GM23338 (cell line): ENCODE measurements around the gene RNF32. TPM values are rescaled to one million over a fixed set of nuclear protein-coding genes. Genes with fewer than 3 reads are reported as not detected.
A peak's percentile ranks its signal among the peaks of the same experiment; 100 is the strongest.

ENCODE experiments used
- ATAC-seq: fragments of 200-7000 bp; cut with Tn5 transposase; 3 replicates; pipeline ENCODE4 v1.9.1; 2020
- DNase-seq: peaks from one replicate; pipeline ENCODE4 v3.0.0-alpha.2; 2015; ENCODE audit warnings: low spot score
- H2AFZ ChIP-seq: fragments of 200-600 bp; sonication (generic); 2 replicates; pipeline ENCODE4 v1.8.0; 2016; ENCODE audit warnings: antibody characterized with exemption, mild to moderate bottlenecking, moderate library complexity
- H3F3A ChIP-seq: fragments of 200-600 bp; sonication (generic); replicated peaks from 2 replicates; pipeline ENCODE4 v1.8.0; 2017; ENCODE audit warnings: antibody characterized with exemption, mixed run types, low read depth
- H3K27ac ChIP-seq: fragments of 200-600 bp; sonication (generic); 2 replicates; pipeline ENCODE4 v1.6.1; 2016; ENCODE audit warnings: low read depth
- H3K27me3 ChIP-seq: fragments of 200-600 bp; sonication (generic); 2 replicates; pipeline ENCODE4 v1.8.0; 2016; ENCODE audit warnings: mild to moderate bottlenecking, mixed run types, moderate library complexity; ENCODE audit not compliant: insufficient read depth
- H3K36me3 ChIP-seq: fragments of 200-600 bp; sonication (generic); 2 replicates; pipeline ENCODE4 v1.8.0; 2016; ENCODE audit warnings: mild to moderate bottlenecking; ENCODE audit not compliant: insufficient read depth
- H3K4me1 ChIP-seq: fragments of 200-600 bp; sonication (generic); 2 replicates; pipeline ENCODE4 v1.8.0; 2016; ENCODE audit warnings: mild to moderate bottlenecking, moderate library complexity; ENCODE audit not compliant: insufficient read depth
- H3K4me2 ChIP-seq: fragments of 200-600 bp; sonication (generic); 2 replicates; pipeline ENCODE4 v1.7.1; 2017; ENCODE audit warnings: mixed run types
- H3K4me3 ChIP-seq: fragments of 200-600 bp; sonication (generic); 2 replicates; pipeline ENCODE4 v1.6.1; 2016; ENCODE audit warnings: mixed run types
- H3K79me2 ChIP-seq: fragments of 200-600 bp; sonication (generic); replicated peaks from 2 replicates; pipeline ENCODE4 v1.8.0; 2017; ENCODE audit warnings: mild to moderate bottlenecking; ENCODE audit not compliant: insufficient read depth
- H3K9me2 ChIP-seq: fragments of 200-600 bp; sonication (generic); 2 replicates; pipeline ENCODE4 v1.8.0; 2017; ENCODE audit not compliant: insufficient read depth
- H4K20me1 ChIP-seq: fragments of 200-600 bp; sonication (generic); replicated peaks from 2 replicates; pipeline ENCODE4 v1.8.0; 2017; ENCODE audit warnings: mild to moderate bottlenecking; ENCODE audit not compliant: insufficient read depth
- H3K27ac Mint-ChIP-seq: 2 replicates; pipeline ENCODE4 v1.8.0; 2020; ENCODE audit warnings: inconsistent platforms, mild to moderate bottlenecking, moderate library complexity, mixed read lengths
- H3K27me3 Mint-ChIP-seq: 3 replicates; pipeline ENCODE4 v1.8.0; 2022; ENCODE audit warnings: low read depth, mild to moderate bottlenecking, moderate library complexity, mixed read lengths, inconsistent platforms; ENCODE audit not compliant: insufficient read depth, poor library complexity
- H3K36me3 Mint-ChIP-seq: 3 replicates; pipeline ENCODE4 v1.8.0; 2021; ENCODE audit warnings: low read depth, mild to moderate bottlenecking, inconsistent platforms, moderate library complexity, mixed read lengths
- H3K4me1 Mint-ChIP-seq: 3 replicates; pipeline ENCODE4 v1.8.0; 2020; ENCODE audit warnings: mild to moderate bottlenecking, inconsistent platforms, mixed read lengths
- H3K4me3 Mint-ChIP-seq: 3 replicates; pipeline ENCODE4 v1.8.0; 2021; ENCODE audit warnings: moderate library complexity, mild to moderate bottlenecking, inconsistent platforms, mixed read lengths
- H3K9me3 Mint-ChIP-seq: 3 replicates; pipeline ENCODE4 v1.8.0; 2020; ENCODE audit warnings: moderate library complexity, mild to moderate bottlenecking, inconsistent platforms, mixed read lengths
- ETS1 ChIP-seq: IDR thresholded peaks from 2 replicates; pipeline ENCODE4 v1.6.1; 2016; ENCODE audit warnings: antibody characterized with exemption
- EZH2 ChIP-seq: fragments of 200-600 bp; sonication (generic); IDR thresholded peaks from one replicate; pipeline ENCODE4 v1.8.0; 2017; ENCODE audit warnings: antibody characterized with exemption, mild to moderate bottlenecking, low read depth; ENCODE audit not compliant: unreplicated experiment
- EZH2phosphoT487 ChIP-seq: fragments of 200-600 bp; sonication (generic); IDR thresholded peaks from one replicate; pipeline ENCODE4 v1.8.1; 2018; ENCODE audit warnings: antibody characterized with exemption; ENCODE audit not compliant: unreplicated experiment
- JUNB ChIP-seq: IDR thresholded peaks from one replicate; pipeline ENCODE4 v1.6.1; 2016; ENCODE audit warnings: antibody characterized with exemption; ENCODE audit not compliant: unreplicated experiment
- POLR2AphosphoS5 ChIP-seq: IDR thresholded peaks from 2 replicates; pipeline ENCODE4 v1.6.1; 2016; ENCODE audit warnings: antibody characterized with exemption, low read depth
- STAT1 ChIP-seq: IDR thresholded peaks from one replicate; pipeline ENCODE4 v1.6.1; 2016; ENCODE audit warnings: antibody characterized with exemption; ENCODE audit not compliant: unreplicated experiment
- ZNF114 ChIP-seq: fragments of 250-450 bp; sonication (Bioruptor Pico); IDR thresholded peaks from 2 replicates; pipeline ENCODE4 v1.5.0; 2020; ENCODE audit warnings: mild to moderate bottlenecking, moderate library complexity
- ZNF331 ChIP-seq: fragments of 250-450 bp; sonication (Bioruptor Pico); IDR thresholded peaks from 2 replicates; pipeline ENCODE4 v1.5.0; 2020; ENCODE audit warnings: low read depth, mild to moderate bottlenecking, moderate library complexity
- polyA plus RNA-seq: library from polyadenylated mRNA; unstranded; fragments of >200 nt; fragmentation: Nextera tagmentation; extraction: Ambion mirVana; gene quantifications from 2 replicates; pipeline ENCODE4 v1.2.1, GENCODE V29; 2016
- total RNA-seq: library from RNA; depleted of rRNA; stranded (reverse); fragments of >200 nt; shearing (Covaris generic); gene quantifications from 2 replicates; pipeline ENCODE4 v1.2.3, GENCODE V29; 2014
- TF ChIP-seq, protein P1 (sequence below), 2 experiments: fragments of 200-600 bp in 1 of 2; sonication (generic) in 1 of 2; conservative IDR thresholded peaks; 2 replicates each; pipeline versions ENCODE4 v1.5.1 to v1.6.1; 2016 to 2017; ENCODE audit warnings: antibody characterized with exemption in 2 of 2, low read depth in 2 of 2, mild to moderate bottlenecking in 2 of 2, moderate library complexity in 1 of 2
- TF ChIP-seq, protein P2 (sequence below): fragments of 250-450 bp; sonication (Bioruptor Pico); IDR thresholded peaks from 2 replicates; pipeline ENCODE4 v1.5.0; 2020; ENCODE audit warnings: mild to moderate bottlenecking, moderate library complexity

The RNF32 gene
- total and polyA plus RNA-seq, 2 experiments from 2014 or later, result 0.56 to 2.0 TPM

GRCh38 chr7:156676263-156676662, 35.7 kb downstream of the RNF32 start:
- no peak overlapping the region for H3K27ac ChIP-seq
- H3K36me3 ChIP-seq, result peaks cover 3% of the 10 kb centered on the region; the same call in 1 of the 2 replicates
- H3K36me3 Mint-ChIP-seq, result peaks cover 23% of the 10 kb centered on the region
- no peaks in the 10 kb centered on the region; the same call in 1 of the 2 replicates for H4K20me1 ChIP-seq
- H3K9me3 Mint-ChIP-seq, result no peaks in the 10 kb centered on the region
- no peaks in the 10 kb centered on the region for H3K79me2 ChIP-seq
- H3K4me1 Mint-ChIP-seq, result peaks cover 25% of the 10 kb centered on the region
- no peak overlapping the region for H3K27ac Mint-ChIP-seq
- H3K27me3 Mint-ChIP-seq, result peaks cover 12% of the 10 kb centered on the region
- no peak overlapping the region for H3K4me3 Mint-ChIP-seq
- H3K4me1 ChIP-seq, result no peaks in the 10 kb centered on the region
- H3K4me3 ChIP-seq, result no peak overlapping the region
- DNase-seq, result no peak
- no peaks in the 10 kb centered on the region for H3K27me3 ChIP-seq
- no peak for ATAC-seq
- H3K4me2 ChIP-seq, result no peak overlapping the region
- TF ChIP-seq ZNF331 (CRISPR knock-in tag) (no peak), JUNB (no peak), POLR2AphosphoS5 (no peak), ZNF114 (CRISPR knock-in tag) (no peak)
- no peaks in the 10 kb centered on the region for H3K9me2 ChIP-seq
- no peaks in the 10 kb centered on the region for H3F3A ChIP-seq
- no peak overlapping the region for H2AFZ ChIP-seq

DNA sequence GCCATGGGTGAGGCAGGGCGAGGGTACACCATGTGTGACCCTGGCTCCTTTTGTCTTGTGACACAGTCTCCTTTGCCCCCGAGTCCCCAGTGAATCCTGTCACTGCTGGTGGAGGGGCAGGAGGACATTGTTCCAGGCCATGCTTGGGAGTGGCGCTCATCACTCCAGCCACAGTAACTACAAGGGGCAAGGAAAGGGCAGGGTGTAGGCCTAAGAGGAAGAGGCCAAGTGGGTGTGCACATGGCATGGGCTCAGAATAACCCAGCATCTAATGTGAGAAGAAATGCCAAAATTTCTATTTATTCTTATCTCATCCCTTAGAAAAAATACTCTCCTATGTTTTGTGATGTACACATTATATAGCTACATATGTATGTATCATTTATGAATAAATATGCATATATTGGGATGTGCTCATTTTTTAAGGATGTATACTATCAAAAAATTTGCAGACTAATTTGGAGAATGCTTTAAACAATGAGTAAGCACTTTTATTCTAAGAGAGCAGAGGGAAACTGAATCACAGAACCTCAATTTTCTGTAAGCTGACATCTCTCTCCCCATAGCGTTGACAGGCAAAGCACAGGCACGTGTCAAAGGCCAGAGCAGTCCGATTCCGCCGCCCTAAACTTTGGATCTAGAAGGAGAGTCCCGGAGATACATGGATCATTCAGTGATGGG, 36.9 kb downstream of the RNF32 start:
- Histone ChIP-seq H3K27ac (no peak overlapping the region), H3K4me2 (no peak overlapping the region), H3K36me3 (peaks cover 3% of the 10 kb centered on the region; the same call in 1 of the 2 replicates), H3K79me2 (no peaks in the 10 kb centered on the region), H3F3A (no peaks in the 10 kb centered on the region), H3K9me2 (no peaks in the 10 kb centered on the region), H3K27me3 (no peaks in the 10 kb centered on the region), H3K4me3 (no peak overlapping the region), H3K4me1 (no peaks in the 10 kb centered on the region), H2AFZ (no peak overlapping the region), H4K20me1 (no peaks in the 10 kb centered on the region; the same call in 1 of the 2 replicates)
- DNase-seq (no peak), ATAC-seq (no peak)
- H3K27ac Mint-ChIP-seq, result peak overlapping the region; percentile 91
- H3K4me1 Mint-ChIP-seq, result peaks cover 25% of the 10 kb centered on the region
- H3K4me3 Mint-ChIP-seq, result no peak overlapping the region
- no peaks in the 10 kb centered on the region for H3K9me3 Mint-ChIP-seq
- peaks cover 12% of the 10 kb centered on the region for H3K27me3 Mint-ChIP-seq
- H3K36me3 Mint-ChIP-seq, result peaks cover 23% of the 10 kb centered on the region
- TF ChIP-seq, protein P1, sequence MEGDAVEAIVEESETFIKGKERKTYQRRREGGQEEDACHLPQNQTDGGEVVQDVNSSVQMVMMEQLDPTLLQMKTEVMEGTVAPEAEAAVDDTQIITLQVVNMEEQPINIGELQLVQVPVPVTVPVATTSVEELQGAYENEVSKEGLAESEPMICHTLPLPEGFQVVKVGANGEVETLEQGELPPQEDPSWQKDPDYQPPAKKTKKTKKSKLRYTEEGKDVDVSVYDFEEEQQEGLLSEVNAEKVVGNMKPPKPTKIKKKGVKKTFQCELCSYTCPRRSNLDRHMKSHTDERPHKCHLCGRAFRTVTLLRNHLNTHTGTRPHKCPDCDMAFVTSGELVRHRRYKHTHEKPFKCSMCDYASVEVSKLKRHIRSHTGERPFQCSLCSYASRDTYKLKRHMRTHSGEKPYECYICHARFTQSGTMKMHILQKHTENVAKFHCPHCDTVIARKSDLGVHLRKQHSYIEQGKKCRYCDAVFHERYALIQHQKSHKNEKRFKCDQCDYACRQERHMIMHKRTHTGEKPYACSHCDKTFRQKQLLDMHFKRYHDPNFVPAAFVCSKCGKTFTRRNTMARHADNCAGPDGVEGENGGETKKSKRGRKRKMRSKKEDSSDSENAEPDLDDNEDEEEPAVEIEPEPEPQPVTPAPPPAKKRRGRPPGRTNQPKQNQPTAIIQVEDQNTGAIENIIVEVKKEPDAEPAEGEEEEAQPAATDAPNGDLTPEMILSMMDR (conservative IDR thresholded peaks at IDR 0.05; ENCODE audit: low read depth in 2 of 2), result no peak
- TF ChIP-seq, protein P2, sequence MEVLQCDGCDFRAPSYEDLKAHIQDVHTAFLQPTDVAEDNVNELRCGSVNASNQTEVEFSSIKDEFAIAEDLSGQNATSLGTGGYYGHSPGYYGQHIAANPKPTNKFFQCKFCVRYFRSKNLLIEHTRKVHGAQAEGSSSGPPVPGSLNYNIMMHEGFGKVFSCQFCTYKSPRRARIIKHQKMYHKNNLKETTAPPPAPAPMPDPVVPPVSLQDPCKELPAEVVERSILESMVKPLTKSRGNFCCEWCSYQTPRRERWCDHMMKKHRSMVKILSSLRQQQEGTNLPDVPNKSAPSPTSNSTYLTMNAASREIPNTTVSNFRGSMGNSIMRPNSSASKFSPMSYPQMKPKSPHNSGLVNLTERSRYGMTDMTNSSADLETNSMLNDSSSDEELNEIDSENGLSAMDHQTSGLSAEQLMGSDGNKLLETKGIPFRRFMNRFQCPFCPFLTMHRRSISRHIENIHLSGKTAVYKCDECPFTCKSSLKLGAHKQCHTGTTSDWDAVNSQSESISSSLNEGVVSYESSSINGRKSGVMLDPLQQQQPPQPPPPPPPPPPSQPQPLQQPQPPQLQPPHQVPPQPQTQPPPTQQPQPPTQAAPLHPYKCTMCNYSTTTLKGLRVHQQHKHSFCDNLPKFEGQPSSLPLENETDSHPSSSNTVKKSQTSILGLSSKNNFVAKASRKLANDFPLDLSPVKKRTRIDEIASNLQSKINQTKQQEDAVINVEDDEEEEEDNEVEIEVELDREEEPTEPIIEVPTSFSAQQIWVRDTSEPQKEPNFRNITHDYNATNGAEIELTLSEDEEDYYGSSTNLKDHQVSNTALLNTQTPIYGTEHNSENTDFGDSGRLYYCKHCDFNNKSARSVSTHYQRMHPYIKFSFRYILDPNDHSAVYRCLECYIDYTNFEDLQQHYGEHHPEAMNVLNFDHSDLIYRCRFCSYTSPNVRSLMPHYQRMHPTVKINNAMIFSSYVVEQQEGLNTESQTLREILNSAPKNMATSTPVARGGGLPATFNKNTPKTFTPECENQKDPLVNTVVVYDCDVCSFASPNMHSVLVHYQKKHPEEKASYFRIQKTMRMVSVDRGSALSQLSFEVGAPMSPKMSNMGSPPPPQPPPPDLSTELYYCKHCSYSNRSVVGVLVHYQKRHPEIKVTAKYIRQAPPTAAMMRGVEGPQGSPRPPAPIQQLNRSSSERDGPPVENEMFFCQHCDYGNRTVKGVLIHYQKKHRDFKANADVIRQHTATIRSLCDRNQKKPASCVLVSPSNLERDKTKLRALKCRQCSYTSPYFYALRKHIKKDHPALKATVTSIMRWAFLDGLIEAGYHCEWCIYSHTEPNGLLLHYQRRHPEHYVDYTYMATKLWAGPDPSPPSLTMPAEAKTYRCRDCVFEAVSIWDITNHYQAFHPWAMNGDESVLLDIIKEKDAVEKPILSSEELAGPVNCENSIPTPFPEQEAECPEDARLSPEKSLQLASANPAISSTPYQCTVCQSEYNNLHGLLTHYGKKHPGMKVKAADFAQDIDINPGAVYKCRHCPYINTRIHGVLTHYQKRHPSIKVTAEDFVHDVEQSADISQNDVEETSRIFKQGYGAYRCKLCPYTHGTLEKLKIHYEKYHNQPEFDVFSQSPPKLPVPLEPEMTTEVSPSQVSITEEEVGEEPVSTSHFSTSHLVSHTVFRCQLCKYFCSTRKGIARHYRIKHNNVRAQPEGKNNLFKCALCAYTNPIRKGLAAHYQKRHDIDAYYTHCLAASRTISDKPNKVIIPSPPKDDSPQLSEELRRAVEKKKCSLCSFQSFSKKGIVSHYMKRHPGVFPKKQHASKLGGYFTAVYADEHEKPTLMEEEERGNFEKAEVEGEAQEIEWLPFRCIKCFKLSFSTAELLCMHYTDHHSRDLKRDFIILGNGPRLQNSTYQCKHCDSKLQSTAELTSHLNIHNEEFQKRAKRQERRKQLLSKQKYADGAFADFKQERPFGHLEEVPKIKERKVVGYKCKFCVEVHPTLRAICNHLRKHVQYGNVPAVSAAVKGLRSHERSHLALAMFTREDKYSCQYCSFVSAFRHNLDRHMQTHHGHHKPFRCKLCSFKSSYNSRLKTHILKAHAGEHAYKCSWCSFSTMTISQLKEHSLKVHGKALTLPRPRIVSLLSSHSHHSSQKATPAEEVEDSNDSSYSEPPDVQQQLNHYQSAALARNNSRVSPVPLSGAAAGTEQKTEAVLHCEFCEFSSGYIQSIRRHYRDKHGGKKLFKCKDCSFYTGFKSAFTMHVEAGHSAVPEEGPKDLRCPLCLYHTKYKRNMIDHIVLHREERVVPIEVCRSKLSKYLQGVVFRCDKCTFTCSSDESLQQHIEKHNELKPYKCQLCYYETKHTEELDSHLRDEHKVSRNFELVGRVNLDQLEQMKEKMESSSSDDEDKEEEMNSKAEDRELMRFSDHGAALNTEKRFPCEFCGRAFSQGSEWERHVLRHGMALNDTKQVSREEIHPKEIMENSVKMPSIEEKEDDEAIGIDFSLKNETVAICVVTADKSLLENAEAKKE (CRISPR knock-in tag), result no peak
- TF ChIP-seq POLR2AphosphoS5 (no peak), EZH2phosphoT487 (no peak), ETS1 (no peak), ZNF331 (CRISPR knock-in tag) (no peak), EZH2 (no peak), ZNF114 (CRISPR knock-in tag) (no peak), STAT1 (no peak), JUNB (no peak)
